ENCODE measurements around the gene CHKB. TPM values are rescaled to one million over a fixed set of nuclear protein-coding genes. Genes with fewer than 3 reads are reported as not detected.

The CHKB gene
- total and polyA plus RNA-seq, 10 of the 15 experiments (the other 5 are each of a cell fraction or from before 2014, with no cell fraction given) = 10.0 to 93.9 (median 57.0) TPM

GRCh38 chr22:50568626-50569025 is 14.0 kb downstream of the CHKB start:
- ChIA-PET CTCF (no interaction called here), POLR2A (no interaction called here), RAD21 (ENCODE audit: unreplicated experiment) (no interaction called here), SMC1A (ENCODE audit: uncharacterized antibody, unreplicated experiment) (no interaction called here)
- no peaks in the 10 kb centered on the region for H4K20me1 ChIP-seq (ENCODE audit: control insufficient read depth, insufficient read depth)
- no peak for DNase-seq (ENCODE audit: low read depth, low spot score)
- no peak overlapping the region for H3K9ac ChIP-seq (ENCODE audit: control insufficient read depth, insufficient read depth, low read length)
- TF ChIP-seq BHLHE40 (IDR thresholded peaks at IDR 0.05; ENCODE audit: borderline replicate concordance in 1 of 2, low read depth in 2 of 2, low read length in 1 of 2) (no peak), RUNX3 (IDR thresholded peaks at IDR 0.05; ENCODE audit: low read length) (no peak), HDGF (IDR thresholded peaks at IDR 0.05) (no peak), KAT2A (conservative IDR thresholded peaks at IDR 0.05; ENCODE audit: control insufficient read depth, low read depth, low read length) (no peak), ZNF384 (IDR thresholded peaks at IDR 0.05; ENCODE audit: borderline replicate concordance, low read depth, low read length) (no peak), BCL11A (IDR thresholded peaks at IDR 0.05; ENCODE audit: low read depth, low read length) (no peak), RBBP5 (conservative IDR thresholded peaks at IDR 0.05) (no peak), SMAD1 (IDR thresholded peaks at IDR 0.05; ENCODE audit: low read depth, partially characterized antibody) (no peak), SMARCA5 (IDR thresholded peaks at IDR 0.05) (no peak), ZBTB40 (IDR thresholded peaks at IDR 0.05; ENCODE audit: borderline replicate concordance) (no peak), MXI1 (IDR thresholded peaks at IDR 0.05; ENCODE audit: low read depth, low read length) (no peak), WRNIP1 (IDR thresholded peaks at IDR 0.05; ENCODE audit: borderline replicate concordance, low read depth, low read length) (no peak), NFIC (IDR thresholded peaks at IDR 0.05; ENCODE audit: low read depth, low read length) (no peak), USF1 (IDR thresholded peaks at IDR 0.05; ENCODE audit: borderline replicate concordance, extremely low read length, insufficient read depth, low read depth, low read length) (no peak)
- H3K36me3 ChIP-seq (ENCODE audit: control insufficient read depth in 2 of 2, insufficient read depth in 2 of 2, low read length in 1 of 2) = peaks cover 14 to 17% of the 10 kb centered on the region in 2 experiments; a peak in 3 of 4 replicates
- in situ Hi-C loops (cut with MboI) = no loop called here
- no peak overlapping the region for H3K27ac ChIP-seq (ENCODE audit: control insufficient read depth, insufficient read depth)
- 93% methylated on average over 7 of the region's 7 CpGs for WGBS (ENCODE audit: insufficient coverage, insufficient replicate concordance, low lambda C conversion rate, missing lambda C conversion rate)
- H3K4me2 ChIP-seq (ENCODE audit: control insufficient read depth, insufficient read depth) = no peak overlapping the region
- ATAC-seq = no peak
- no peak overlapping the region for H2AFZ ChIP-seq (ENCODE audit: control insufficient read depth, low read depth, low read length)
- no peaks in the 10 kb centered on the region for H3K79me2 ChIP-seq (ENCODE audit: control insufficient read depth, insufficient read depth, low read length)
- intact Hi-C loops (cut with micrococcal nuclease; ENCODE audit: unreplicated experiment) = no loop called here
- no TSS peak for BruUV-seq (replicated peaks)
- H3K27me3 ChIP-seq (replicated peaks in 1 of 2; ENCODE audit: control insufficient read depth in 2 of 2, insufficient read depth in 2 of 2, low read length in 1 of 2) = no peaks in the 10 kb centered on the region
- no peaks in the 10 kb centered on the region for H3K9me3 ChIP-seq (replicated peaks; ENCODE audit: control insufficient read depth, insufficient read depth, low read length)
- no peak overlapping the region for H3K4me3 ChIP-seq
- H3K4me1 ChIP-seq (ENCODE audit: control insufficient read depth, insufficient read depth, low read length) = peaks cover 7% of the 10 kb centered on the region
- FAIRE-seq = peak; percentile 13

Data from GM12878 (cell line).